Stomach (tissue), 9 donors: ENCODE results near the gene KRAS. TPM values are rescaled to one million over a fixed set of nuclear protein-coding genes. Genes with fewer than 3 reads are reported as not detected.

Source experiments
- DNase-seq, 2 donors: peaks; one replicate each; pipeline versions ENCODE4 v3.0.0 to v3.0.0-alpha.2; 2013 to 2019
- H3K27ac ChIP-seq, 5 donors: fragments of 200-600 bp in 4 of 5; sonication (generic) in 4 of 5; one replicate each; pipeline ENCODE4 v1.5.1; 2013 to 2019; ENCODE audit warnings: mild to moderate bottlenecking in 1 of 5, moderate library complexity in 1 of 5
- H3K27me3 ChIP-seq, 3 donors: fragments of 200-600 bp; sonication (generic); one replicate each; pipeline ENCODE4 v1.5.1; 2017 to 2019; ENCODE audit warnings: mixed run types in 1 of 3
- H3K36me3 ChIP-seq, 4 donors: fragments of 200-600 bp; sonication (generic); 1 replicate in 3 of 4; 2 replicates in 1 of 4; pipeline ENCODE4 v1.5.1; 2016 to 2019
- H3K4me1 ChIP-seq, 4 donors: fragments of 200-600 bp; sonication (generic); one replicate each; pipeline ENCODE4 v1.5.1; 2016 to 2019
- H3K4me3 ChIP-seq, 4 donors: fragments of 200-600 bp; sonication (generic) in 3 of 4; one replicate each; pipeline ENCODE4 v1.5.1; 2016 to 2019; ENCODE audit warnings: mild to moderate bottlenecking in 1 of 4
- H3K9me3 ChIP-seq, 4 donors: fragments of 200-600 bp; sonication (generic); one replicate each; pipeline ENCODE4 v1.5.1; 2016 to 2019
- CTCF ChIP-seq, 7 experiments: fragments of 450-650 bp in 4 of 7; fragments of 200-600 bp in 3 of 7; sonication (generic) in 3 of 7; IDR thresholded peaks; one replicate each; pipeline ENCODE4 v1.5.1; 2016 to 2019; ENCODE audit warnings: antibody characterized with exemption in 7 of 7, control low read depth in 2 of 7, mild to moderate bottlenecking in 1 of 7
- EP300 ChIP-seq: sonication (generic); formaldehyde crosslinking; IDR thresholded peaks from one replicate; pipeline ENCODE4 v1.6.1; 2017; ENCODE audit warnings: antibody characterized with exemption
- POLR2A ChIP-seq, 4 donors: fragments of 450-650 bp; IDR thresholded peaks; one replicate each; pipeline ENCODE4 v1.6.1; 2016; ENCODE audit warnings: antibody characterized with exemption in 4 of 4, control low read depth in 2 of 4, mild to moderate bottlenecking in 1 of 4, moderate library complexity in 1 of 4
- POLR2AphosphoS5 ChIP-seq, 3 donors: sonication (generic); formaldehyde crosslinking; IDR thresholded peaks; one replicate each; pipeline ENCODE4 v1.6.1; 2016; ENCODE audit warnings: antibody characterized with exemption in 3 of 3
- WGBS, 5 donors: extraction: QIAGEN DNeasy Blood & Tissue Kit in 3 of 5; methylation state at CpG; one replicate each; pipeline versions ENCODE4 v1.1.5 to v1.1.7; 2013 to 2018; 5-methylcytosine and 5-hydroxymethylcytosine counted together
- intact Hi-C: fragments of 100-400 bp; cut with DNase I; formaldehyde crosslinking; loops from one replicate; pipeline ENCODE4 v1.15.1; 2023; ENCODE audit warnings: low total_unique reads
- polyA plus RNA-seq, 3 donors: library from polyadenylated mRNA; stranded (reverse); fragments of 200-250 nt; gene quantifications; one replicate each; pipeline ENCODE4 v1.2.3, GENCODE V29; 2013
- total RNA-seq, 5 donors: library from RNA; depleted of rRNA; stranded (reverse); fragments of >200 nt; gene quantifications; one replicate each; pipeline versions ENCODE4 v1.1.0 to v1.2.3, GENCODE V29; 2014 to 2016
- donor health status: healthy with polysubstance abuse.
- donor health status: Bipolar disorder and iron deficiency.
- donor health status: healthy.

KRAS gene
- total and polyA plus RNA-seq, 8 donors = 6.6 to 75.3 (median 17.6) TPM

GRCh38 chr12:25287610-25288009, 36.9 kb upstream of the KRAS start:
- TF ChIP-seq POLR2A (IDR thresholded peaks at IDR 0.05) (no peak), EP300 (no peak), POLR2AphosphoS5 (IDR thresholded peaks at IDR 0.05) (no peak), CTCF (IDR thresholded peaks at IDR 0.05) (no peak)
- no peak overlapping the region for H3K27ac ChIP-seq
- H3K9me3 ChIP-seq = peaks cover 0 to 7% (median 0%) of the 10 kb centered on the region in 4 donors
- intact Hi-C loops = no loop called here
- no peak for DNase-seq
- 83 to 96% (median 92%) methylated on average over 2 of the region's 2 CpGs for WGBS, 5 donors
- no peak overlapping the region for H3K4me3 ChIP-seq
- H3K27me3 ChIP-seq = no peaks in the 10 kb centered on the region
- H3K4me1 ChIP-seq = peaks cover 0 to 17% (median 3%) of the 10 kb centered on the region in 4 donors
- H3K36me3 ChIP-seq = no peaks in the 10 kb centered on the region

- TF ChIP-seq POLR2AphosphoS5 (IDR thresholded peaks at IDR 0.05) (no peak), EP300 (no peak), POLR2A (IDR thresholded peaks at IDR 0.05) (no peak), CTCF (IDR thresholded peaks at IDR 0.05) (no peak)
- H3K27ac ChIP-seq = no peak overlapping the region
- no peaks in the 10 kb centered on the region for H3K27me3 ChIP-seq
- peaks cover 0 to 7% (median 0%) of the 10 kb centered on the region in 4 donors for H3K9me3 ChIP-seq
- peaks cover 0 to 19% (median 6%) of the 10 kb centered on the region in 4 donors for H3K4me1 ChIP-seq
- H3K4me3 ChIP-seq = no peak overlapping the region
- DNase-seq = no peak
- intact Hi-C loops = no loop called here
- no peaks in the 10 kb centered on the region for H3K36me3 ChIP-seq
These were observed 36.1 kb upstream of the KRAS start for GRCh38 chr12:25286837-25287236.

GRCh38 chr12:25284024-25284423, 33.3 kb upstream of the KRAS start:
- Histone ChIP-seq H3K27ac (no peak overlapping the region), H3K4me3 (no peak overlapping the region), H3K4me1 (peaks cover 0 to 19% (median 6%) of the 10 kb centered on the region in 4 donors), H3K9me3 (no peaks in the 10 kb centered on the region), H3K27me3 (no peaks in the 10 kb centered on the region), H3K36me3 (no peaks in the 10 kb centered on the region)
- no peak for TF ChIP-seq POLR2A (IDR thresholded peaks at IDR 0.05)
- TF ChIP-seq CTCF (IDR thresholded peaks at IDR 0.05) = no peak
- TF ChIP-seq POLR2AphosphoS5 (IDR thresholded peaks at IDR 0.05) = no peak
- TF ChIP-seq EP300 = no peak
- 88 to 96% (median 95%) methylated on average over 4 of the region's 4 CpGs for whole genome bisulfite sequencing, 5 donors
- DNase-seq = no peak
- intact Hi-C loops = no loop called here

- WGBS, 5 donors = 41 to 70% (median 63%) methylated on average over 3 of the region's 3 CpGs
- H3K27me3 ChIP-seq = no peaks in the 10 kb centered on the region
- TF ChIP-seq POLR2A (IDR thresholded peaks at IDR 0.05) = no peak
- no peak for TF ChIP-seq CTCF (IDR thresholded peaks at IDR 0.05)
- no peak for TF ChIP-seq EP300
- no peak for TF ChIP-seq POLR2AphosphoS5 (IDR thresholded peaks at IDR 0.05)
- H3K36me3 ChIP-seq = no peaks in the 10 kb centered on the region
- no peak for DNase-seq
- H3K27ac ChIP-seq = peak overlapping the region in 3 of 5 donors; percentile 14 to 57 (median 52)
- H3K4me1 ChIP-seq = peaks cover 0 to 19% (median 6%) of the 10 kb centered on the region in 4 donors
- intact Hi-C loops = no loop called here
- H3K4me3 ChIP-seq = no peak overlapping the region
- no peaks in the 10 kb centered on the region for H3K9me3 ChIP-seq
These were observed 32.3 kb upstream of the KRAS start for GRCh38 chr12:25283006-25283405.
